DMS53 treated with DMSO at 0.1 percent for 48 hours (cell line): ENCODE data around the gene AP1G2.
"Not testable (repeated sequence)": the region's sequence is repeated elsewhere in the genome, so short reads cannot be mapped to it uniquely, and the experiment has no call there.

Source experiments
- DNase-seq: peaks from one replicate; lab custom pipeline; 2025; ENCODE audit not compliant: unreplicated experiment; lab: John Stamatoyannopoulos, UW

Gene AP1G2

DNA sequence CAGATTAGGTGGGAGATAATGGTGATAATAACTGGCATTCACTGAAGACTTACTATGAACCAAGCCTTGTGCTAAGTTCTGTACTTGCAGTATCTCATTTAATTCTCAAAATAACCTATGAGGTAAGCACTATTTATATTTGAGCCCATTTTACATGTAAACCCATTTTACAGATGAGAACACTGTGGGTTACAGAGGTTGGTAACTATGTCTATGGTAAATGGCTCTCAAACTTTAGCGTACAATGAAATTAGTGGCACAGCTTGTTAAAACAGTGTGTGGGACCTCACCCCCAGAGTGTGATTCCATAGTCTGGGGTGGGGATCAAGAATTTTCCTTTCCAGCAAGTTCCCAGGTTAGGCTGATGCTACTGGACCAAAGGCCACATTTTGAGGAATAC lies 33.2 kb upstream of the AP1G2 start:
- DNase-seq, result no peak

DNA sequence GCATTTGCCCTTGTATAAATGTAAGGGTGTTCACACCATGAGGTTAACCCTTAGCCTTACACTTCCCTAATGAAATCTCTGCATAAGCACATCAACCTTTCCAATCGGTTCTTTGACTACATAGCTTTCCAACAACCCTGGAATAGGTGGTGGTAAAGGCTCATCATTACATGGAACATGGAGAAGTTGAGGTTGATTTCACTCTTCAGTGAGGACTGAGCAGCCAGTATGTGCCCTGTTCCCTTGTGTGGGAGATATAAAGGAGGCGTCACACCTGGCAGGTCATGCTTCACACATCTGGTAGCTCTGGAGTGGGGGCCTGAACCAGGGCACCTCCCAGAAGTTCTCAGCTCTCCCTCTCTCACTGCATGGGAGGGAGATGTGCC lies 32.7 kb upstream of the AP1G2 start:
- no peak for DNase-seq

DNA sequence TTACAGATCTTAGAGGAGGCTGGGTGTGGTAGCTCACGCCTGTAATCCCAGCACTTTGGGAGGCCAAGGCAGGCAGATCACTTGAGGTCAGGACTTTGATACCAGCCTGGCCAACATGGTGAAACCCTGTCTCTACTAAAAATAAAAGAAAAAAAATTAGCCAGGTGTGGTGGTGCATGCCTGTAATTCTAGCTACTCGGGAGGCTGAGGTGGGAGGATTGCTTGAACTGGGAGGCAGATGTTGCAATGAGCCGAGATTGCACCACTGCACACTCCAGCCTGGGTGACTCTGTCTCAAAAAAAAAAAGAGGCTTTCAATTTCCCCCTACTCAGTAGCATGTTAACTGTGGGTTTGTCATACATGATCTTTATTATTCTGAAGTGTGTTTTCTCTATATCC lies 26.6 kb upstream of the AP1G2 start:
- not testable (repeated sequence) for DNase-seq

DNA sequence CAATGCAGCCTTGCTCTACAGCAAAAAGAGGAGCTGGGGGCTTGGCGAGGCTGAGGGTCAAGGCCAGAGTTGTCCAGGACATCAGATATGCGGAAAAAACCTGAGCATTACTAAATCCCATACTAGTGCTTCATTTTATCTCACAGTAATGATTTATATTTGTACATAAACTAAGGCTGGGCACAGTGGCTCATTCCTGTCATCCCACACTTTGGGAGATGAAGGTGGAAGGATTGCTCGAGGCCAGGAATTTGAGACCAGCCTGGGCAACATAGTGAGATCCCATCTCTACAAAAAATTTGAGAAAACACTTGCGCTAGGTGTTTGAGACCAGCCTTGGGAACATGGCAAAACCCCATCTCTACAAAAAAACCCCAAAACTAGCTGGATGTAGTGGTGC lies 22.6 kb upstream of the AP1G2 start:
- no peak for DNase-seq

DNA sequence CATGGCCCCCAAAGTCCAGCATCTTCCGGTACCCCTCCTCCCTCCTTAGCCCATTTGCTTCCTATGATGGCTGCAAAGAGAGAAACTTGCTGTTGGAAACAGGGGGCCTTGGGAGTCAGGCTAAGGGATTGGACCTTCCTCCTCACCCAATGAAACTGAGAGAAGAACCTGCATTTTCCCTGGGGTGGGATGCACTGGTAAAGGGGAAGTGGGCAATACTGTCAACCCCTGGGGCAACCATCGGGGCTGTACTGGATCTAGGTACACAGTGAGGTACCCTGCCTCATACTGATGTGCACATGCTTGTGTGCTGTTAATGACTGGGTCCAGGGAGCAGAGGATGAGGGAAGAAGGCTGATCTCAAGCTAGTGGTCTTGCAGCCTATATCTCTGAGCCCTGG lies 22.0 kb upstream of the AP1G2 start:
- no peak for DNase-seq

DNA sequence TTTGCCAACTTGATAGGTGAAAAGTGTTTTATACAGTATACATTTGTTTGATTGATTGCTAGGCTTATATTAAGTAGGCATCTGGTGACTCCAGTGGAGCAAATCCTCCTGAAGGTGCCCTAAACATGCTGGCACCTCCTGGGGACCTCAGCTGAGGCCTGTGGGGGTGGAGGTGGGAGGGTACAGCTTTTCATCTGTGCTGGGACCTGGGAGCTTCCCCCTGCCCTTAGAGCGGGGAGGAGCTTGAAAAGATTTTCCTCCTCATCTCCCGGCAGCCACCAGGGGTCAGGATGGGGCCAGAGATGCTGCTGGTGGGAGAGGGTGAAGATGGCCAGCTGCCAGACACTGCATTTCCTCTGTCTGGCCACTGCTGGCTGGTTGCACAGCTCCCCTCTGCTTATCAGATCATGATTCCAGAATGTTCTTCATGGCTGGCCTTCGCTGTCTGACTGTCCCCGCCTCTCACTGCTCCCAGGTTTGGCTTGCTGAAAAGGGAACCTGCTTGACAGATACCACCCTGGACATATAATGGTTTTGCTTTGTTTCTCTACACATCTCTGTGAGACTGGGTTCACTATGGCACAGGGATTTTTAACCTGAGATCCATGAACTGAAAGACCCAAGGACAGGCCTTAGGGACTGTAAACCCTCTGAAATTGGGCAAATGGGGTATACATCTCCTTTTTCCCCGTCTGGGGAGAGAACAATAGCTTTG lies 21.4 kb upstream of the AP1G2 start:
- DNase-seq, result peak; percentile 82

DNA sequence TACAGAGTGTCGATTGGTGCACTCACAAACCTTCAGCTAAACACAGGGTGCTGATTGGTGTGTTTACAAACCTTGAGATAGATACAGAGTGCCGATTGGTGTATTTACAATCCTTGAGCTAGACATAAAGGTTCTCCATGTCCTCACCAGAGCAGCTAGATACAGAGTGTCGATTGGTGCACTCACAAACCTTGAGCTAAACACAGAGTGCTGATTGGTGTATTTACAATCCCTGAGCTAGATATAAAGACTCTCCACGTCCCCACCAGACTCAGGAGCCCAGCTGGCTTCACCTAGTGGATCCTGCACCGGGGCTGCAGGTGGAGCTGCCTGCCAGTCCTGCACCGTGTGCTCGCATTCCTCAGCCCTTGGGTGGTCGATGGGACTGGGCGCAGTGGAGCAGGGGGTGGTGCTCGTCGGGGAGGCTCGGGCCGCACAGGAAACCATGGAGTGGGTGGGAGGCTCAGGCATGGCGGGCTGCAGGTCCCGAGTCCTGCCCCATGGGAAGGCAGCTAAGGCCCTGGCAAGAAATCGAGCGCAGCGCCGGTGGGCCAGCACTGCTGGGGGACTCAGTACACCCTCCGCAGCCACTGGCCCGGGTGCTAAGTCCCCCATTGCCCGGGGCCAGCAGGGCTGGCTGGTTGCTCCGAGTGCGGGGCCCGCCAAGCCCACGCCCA lies 17.1 kb upstream of the AP1G2 start:
- not testable (repeated sequence) for DNase-seq

DNA sequence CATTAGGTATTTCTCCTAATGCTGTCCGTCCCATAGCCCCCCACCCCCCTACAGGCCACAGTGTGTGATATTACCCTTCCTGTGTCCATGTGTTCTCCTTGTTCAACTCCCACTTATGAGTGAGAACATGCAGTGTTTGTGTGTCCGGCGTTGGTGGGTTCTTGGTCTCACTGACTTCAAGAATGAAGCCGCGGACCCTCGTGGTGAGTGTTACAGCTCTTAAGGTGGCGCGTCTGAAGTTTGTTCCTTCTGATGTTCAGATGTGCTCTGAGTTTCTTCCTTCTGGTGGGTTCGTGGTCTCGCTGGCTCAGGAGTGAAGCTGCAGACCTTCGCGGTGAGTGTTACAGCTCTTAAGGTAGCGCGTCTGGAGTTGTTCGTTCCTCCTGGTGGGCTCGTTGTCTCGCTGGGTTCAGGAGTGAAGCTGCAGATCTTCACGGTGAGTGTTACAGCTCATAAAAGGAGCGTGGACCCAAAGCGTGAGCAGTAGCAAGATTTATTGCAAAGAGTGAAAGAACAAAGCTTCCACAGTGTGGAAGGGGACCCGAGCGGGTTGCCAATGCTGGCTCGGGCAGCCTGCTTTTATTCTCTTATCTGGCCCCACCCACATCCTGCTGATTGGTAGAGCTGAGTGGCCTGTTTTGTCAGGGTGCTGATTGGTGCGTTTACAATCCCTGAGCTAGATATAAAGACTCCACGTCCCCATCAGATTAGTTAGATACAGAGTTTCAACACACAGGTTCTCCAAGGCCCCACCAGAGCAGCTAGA lies 16.4 kb upstream of the AP1G2 start:
- not testable (repeated sequence) for DNase-seq

DNA sequence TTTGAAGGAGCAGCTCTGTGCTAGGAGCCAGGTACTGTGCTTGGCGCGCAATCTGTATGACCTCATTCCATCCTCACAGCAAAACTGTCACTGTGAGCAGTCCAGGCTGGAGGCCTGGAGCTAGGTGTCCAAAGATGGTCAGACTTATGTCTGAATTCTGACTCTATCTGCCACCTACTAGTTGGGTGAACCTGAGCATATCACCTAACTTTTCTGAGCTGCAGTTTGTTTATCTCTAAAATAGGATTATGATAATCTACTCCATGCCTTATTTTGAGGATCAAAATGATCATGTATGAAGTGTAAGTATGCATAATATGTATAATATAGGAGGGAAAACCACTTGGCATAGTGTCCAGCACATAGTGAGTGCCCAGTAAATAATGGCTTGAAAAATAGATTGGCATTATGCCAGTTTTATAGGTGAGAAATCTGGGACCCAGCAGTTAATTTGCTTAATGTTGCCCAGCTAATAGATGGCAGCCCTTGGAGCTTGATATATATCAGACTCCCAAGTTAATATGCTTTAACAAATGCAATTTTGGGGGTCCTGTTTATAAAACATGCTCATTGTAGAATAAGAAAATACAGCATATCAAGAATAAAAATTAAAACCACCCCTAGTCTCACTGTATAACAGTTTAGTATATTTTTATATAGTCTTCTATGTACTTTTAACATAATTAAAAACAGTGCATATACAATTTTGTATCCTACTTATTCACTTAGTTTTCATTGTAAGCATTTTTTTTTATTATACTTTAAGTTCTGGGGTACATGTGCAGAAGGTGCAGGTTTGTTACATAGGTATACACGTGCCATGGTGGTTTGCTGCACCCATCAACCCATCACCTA lies 15.5 kb upstream of the AP1G2 start:
- DNase-seq, result no peak

DNA sequence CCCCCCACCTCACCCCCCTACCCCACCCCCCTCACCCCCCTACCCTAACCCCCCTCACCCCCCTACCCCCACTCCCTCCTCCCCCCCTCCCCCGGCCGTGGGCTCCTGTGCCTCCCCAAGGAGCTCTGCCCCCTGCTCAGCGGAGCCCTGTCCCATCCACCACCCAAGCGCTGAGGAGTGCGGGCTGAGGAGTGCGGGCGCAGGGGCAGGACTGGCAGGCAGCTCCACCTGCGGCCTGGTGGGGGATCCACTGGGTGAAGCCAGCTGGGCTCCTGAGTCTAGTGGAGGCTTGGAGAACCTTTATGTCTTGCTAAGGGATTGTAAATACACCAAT lies 13.3 kb upstream of the AP1G2 start:
- DNase-seq, result no peak

DNA sequence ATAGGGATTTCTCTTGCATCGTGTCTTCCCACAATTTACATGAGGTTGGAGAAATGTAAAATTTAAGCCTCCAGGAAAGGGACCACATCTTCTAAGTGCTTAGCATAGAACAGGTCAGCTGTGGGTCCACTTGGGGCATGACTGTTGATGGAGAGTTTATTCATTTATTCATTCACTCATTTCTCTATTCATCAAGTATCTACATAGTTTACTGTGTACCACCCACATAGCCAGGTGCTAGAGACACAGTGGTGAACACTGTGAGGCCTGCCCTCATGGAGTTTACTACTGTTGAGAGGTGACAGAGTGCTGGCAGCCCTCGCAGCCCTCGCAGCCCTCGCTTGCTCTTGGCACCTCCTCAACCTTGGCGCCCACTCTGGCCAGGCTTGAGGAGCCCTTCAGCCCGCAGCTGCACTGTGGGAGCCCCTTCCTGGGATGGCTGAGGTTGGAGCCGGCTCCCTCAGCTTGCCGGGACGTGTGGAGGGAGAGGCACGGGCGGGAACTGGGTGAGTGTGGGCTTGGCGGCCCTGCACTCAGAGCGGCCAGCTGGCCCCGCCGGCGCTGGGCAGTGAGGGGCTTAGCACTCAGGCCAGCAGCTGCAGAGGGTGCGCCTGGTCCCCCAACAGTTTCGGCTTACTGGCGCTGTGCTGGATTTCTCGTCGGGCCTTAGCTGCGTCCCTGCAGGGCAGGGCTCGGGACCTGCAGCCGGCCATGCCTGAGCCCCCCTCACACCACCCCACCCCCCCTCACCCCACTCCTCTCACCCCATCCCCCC lies 12.7 kb upstream of the AP1G2 start:
- DNase-seq, result no peak

DNA sequence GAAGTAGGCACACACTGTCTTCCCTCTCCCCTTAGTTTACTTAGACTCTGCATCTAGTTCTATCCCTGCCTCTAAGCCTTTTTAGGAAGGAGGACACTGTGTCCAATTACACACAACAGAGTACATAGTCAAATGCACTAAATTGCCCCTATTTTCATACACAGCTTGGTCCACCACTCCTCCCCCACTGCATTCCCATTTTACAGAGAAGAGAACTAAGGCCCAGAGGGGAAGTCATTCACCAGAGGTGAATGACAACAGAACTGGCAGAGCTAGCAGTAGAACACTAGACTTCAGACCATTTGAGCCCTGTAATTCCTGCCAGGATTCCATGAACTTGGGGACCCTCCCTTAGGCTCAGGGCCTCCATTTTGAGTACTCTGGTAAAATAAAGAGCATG lies 12.1 kb upstream of the AP1G2 start:
- DNase-seq, result no peak

DNA sequence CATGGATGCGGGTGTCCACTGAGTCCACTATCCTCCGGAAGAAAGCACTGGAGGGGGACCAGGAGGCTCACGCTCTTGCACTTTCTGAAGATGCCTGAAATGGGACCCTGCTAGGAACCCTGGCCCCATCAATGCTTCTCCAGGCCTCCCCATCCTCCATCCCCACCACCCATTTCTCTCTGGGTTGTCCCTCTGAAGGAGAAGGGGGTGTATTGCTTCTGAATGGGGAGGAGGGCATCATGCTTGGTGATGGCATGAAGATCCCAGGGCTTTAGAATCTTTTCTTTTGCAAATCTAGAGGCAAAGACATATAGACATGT lies 11.7 kb upstream of the AP1G2 start:
- no peak for DNase-seq

DNA sequence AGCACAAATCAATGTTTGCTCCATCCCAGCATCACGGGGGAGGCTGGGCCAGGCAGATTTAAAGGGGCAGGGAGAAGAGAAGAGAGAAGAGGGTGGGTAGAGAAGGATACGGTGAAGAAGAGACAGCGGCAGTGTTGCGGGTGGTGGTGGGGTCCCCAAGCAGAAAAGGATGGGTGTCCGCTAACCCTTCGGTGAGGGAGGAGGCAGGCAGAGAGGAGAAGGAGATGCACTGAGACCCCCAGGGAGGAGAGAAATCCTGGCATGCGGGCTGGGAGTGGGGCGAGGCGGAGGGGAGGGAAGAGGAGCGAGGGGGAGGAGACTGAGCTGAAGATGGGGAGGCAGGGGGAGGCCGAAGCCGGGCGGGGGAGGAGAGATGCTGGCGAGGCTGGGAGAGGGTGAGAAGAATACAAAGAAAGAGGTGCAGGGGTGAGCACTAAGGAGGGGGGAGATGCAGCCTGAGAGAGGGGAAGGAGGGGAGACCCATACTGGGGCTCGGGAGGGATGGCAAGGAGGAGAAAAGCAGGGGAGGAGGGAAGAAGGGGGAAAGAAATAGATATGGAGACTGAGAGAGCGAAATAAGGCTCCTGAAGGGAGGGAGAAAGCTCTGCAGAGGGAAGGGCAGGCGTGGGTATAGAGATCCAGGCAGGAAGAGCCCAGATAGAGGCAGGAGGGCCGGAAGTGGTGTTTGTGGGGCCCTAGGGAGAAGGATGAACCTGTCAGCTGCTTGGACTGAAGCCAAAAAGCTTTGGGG lies 11.1 kb upstream of the AP1G2 start, which contains the start of gene JPH4:
Gene JPH4 (minus strand): TSS at position 231 of the 751 bp plus-strand sequence. CDS start 1,337 bp downstream, outside the sequence.
- DNase-seq, result no peak

DNA sequence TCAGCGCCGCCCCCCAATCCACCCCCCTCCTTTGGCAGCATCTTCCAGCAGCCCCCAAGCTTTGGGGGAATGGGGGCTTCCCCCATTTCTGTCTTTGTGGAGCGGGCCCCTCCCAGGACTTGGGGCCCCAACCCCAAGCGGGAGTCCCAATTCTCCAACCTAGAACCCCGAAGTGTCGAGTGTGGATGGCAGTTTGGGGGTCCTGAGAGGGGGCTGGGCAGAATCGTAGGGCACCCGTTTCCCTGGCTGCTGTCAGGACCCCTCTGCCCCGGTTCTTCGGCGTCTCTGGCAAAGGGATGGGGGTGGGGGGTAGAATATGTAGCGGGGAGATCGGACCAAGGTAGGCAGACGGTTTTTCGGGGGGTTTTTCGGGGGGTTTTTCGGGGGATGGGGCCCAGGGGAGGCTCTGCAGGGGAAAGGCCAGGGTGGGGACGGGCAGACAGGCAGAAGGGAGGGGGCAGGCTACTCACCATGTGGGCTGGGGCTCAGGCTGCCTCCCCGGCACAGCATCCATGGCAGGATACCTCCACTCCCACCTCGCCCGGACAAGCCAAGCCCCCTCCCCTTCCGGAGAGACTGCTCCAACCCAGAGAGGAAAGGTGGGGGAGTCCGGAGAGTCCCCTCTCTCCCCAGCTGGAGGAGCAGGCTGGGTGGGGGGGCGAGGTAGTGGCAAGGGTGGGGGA lies 10.3 kb upstream of the AP1G2 start:
- DNase-seq, result no peak

DNA sequence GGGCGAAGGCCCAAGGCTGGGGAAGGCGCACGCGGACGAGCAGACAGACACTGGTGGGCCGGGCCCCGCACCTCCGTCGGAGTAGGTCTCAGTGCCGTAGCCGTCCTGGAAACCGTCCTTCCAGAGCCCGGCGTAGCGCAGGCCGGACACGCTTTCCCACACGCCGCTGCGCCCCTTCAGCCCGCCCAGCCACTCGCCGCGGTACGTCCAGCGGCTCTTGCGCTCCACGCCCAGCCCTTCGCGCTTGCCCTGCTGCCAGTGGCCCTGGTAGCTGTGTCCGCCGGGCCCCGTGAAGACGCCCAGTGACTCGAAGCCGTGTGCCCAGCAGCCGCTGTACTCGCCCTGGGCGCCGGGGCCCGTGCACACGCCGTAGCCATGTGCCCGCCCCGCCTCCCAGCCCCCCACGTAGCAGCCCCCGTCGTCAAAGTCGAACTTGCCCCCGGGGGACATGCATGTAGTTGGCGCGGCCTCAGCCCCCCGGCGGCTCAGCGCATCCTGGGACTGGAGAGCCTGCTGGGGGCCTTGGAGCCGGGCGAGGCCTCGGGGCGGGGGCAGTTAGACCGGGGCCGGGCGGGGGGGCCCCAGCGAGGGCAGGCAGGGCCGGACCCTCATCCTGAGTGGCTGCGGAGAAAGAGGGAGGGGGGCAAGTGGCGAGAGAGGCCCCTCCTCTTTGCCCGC lies 9.6 kb upstream of the AP1G2 start:
- DNase-seq, result no peak

DNA sequence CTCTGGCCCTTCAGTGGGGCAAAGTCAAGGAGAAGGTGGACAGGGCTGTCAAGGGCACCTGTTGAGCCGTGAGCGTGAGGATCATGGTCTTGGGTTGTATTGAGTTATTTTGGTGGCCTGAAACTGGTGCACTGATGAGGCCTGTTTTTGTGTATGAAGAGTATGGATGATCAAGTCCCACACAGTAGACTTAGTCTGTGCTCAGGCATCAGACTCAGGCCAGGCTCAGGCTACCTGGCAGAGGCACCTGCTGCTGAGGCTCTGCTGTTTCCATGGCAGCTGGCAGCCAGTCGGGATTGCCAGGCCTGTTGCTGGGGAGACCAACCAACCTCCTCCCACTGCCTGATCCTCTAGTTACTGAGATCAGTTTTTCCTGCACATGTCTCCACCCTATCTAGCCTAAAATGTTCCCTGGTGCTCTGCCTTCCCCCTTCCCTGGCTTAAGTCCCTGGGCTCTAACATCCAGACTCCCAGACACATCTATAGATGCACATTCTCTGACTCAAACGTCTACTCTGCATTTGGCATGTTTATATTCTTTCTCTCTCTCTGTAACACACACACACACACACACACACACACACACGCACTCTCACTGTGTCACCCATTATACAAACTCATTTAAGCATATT lies 5.9 kb upstream of the AP1G2 start:
- DNase-seq, result peak; percentile 52

DNA sequence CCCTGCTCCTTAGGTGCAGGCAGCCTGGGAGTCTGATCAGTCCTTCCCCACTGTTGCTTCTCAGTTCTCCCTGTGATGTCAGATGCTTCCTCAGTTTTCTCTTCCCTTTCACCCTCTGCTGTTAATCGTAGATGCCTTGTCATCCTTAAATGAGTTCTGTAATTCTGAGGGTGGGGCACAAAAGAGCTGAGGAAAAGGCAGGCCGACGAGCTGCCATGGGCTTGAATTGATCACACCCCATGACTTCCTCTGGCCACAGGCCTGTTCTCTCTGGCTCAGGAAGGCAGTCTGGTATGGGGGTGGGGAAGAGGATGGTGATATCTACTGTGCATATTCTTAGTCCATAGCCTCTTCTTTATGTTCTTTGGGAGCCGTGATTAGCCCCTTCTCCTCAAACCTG lies 5.2 kb upstream of the AP1G2 start:
- DNase-seq, result no peak

DNA sequence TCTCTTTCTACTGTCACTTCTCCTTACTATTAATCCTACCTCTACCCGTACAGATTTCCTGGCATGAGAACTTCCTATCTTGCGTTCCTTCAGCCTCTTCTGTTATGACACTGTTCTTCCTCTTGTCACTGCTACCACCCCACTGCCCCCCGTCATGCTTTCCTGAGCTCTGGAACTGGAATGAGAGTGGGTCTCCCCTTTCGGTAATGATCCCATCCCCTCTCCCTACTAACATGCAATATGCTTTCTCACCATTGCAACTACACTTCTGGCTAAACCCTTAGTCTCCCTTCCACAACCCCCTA lies 4.9 kb upstream of the AP1G2 start:
- no peak for DNase-seq
